HepG2 (cell line): ENCODE results near the gene MAMDC2. TPM values are rescaled to one million over a fixed set of nuclear protein-coding genes. Genes with fewer than 3 reads are reported as not detected.

Experiments used
- ATAC-seq: fragments of 200-7000 bp; cut with Tn5 transposase; 3 replicates; pipeline ENCODE4 v1.9.1; 2020; ENCODE audit warnings: mild to moderate bottlenecking, moderate library complexity
- BruUV-seq: library from RNA; stranded (reverse); fragments of 400-500 nt; replicated peaks from 2 replicates; lab custom pipeline; 2021; lab: Mats Ljungman, UMichigan
- CTCF ChIA-PET: fragments of 300-600 bp; formaldehyde crosslinking; extraction: SDS; loops from one replicate; lab custom pipeline; 2021; ENCODE audit warnings: low total read pairs, inconsistent platforms, low intra/inter-chr PET ratio; lab: Yijun Ruan, JAX
- POLR2A ChIA-PET: fragments of 350-600 bp; sonication (Branson Sonifier 250); formaldehyde crosslinking; loops from one replicate; lab custom pipeline; 2020; ENCODE audit warnings: antibody characterized with exemption, inconsistent platforms; lab: Yijun Ruan, JAX
- DNase-seq: peaks from one replicate; pipeline ENCODE4 v3.0.0-alpha.2; 2015; ENCODE audit warnings: low spot score
- FAIRE-seq: peaks from 3 replicates; lab custom pipeline; 2011; peaks lifted over from hg19 to GRCh38; lab: Jason Lieb, UNC
- H2AFZ ChIP-seq: one replicate; pipeline ENCODE4 v1.6.1; 2011; ENCODE audit warnings: low read length, inconsistent platforms
- H3K27ac ChIP-seq: fragments of 300-600 bp; 3 replicates; pipeline ENCODE4 v1.8.0; 2011; ENCODE audit warnings: mixed run types, mild to moderate bottlenecking, mixed read lengths, low read length, inconsistent platforms; ENCODE audit not compliant: insufficient read depth; ENCODE audit errors: extremely low read length
- H3K27me3 ChIP-seq, 2 experiments: fragments of 200-600 bp in 1 of 2; 2 replicates in 1 of 2; 3 replicates in 1 of 2; pipeline versions ENCODE4 v1.6.0 to v1.8.0; 2011; ENCODE audit warnings: low read length in 2 of 2, mild to moderate bottlenecking in 2 of 2, moderate library complexity in 2 of 2, inconsistent platforms in 1 of 2; ENCODE audit not compliant: insufficient read depth in 2 of 2, control insufficient read depth in 1 of 2
- H3K36me3 ChIP-seq, 2 experiments: fragments of 200-600 bp in 1 of 2; replicated peaks in 1 of 2; 2 replicates in 1 of 2; 3 replicates in 1 of 2; pipeline versions ENCODE4 v1.5.1 to v1.8.0; 2011; ENCODE audit warnings: low read length in 2 of 2, inconsistent platforms in 1 of 2; ENCODE audit not compliant: insufficient read depth in 2 of 2, control insufficient read depth in 1 of 2
- H3K4me1 ChIP-seq: 2 replicates; pipeline ENCODE4 v1.5.1; 2012; ENCODE audit warnings: low read length, inconsistent platforms; ENCODE audit not compliant: insufficient read depth
- H3K4me2 ChIP-seq: 2 replicates; pipeline ENCODE4 v1.6.0; 2011; ENCODE audit warnings: low read depth, low read length, inconsistent platforms
- H3K4me3 ChIP-seq, 3 experiments: fragments of 200-600 bp in 1 of 3; sonication (generic), shearing (Covaris generic) in 1 of 3; replicated peaks in 1 of 3; 2 replicates each; pipeline ENCODE4 v1.5.1; 2011 to 2016; ENCODE audit warnings: low read length in 3 of 3, inconsistent platforms in 2 of 3, low read depth in 2 of 3, mild to moderate bottlenecking in 2 of 3, control low read depth in 1 of 3, mixed read lengths in 1 of 3; ENCODE audit not compliant: insufficient read depth in 1 of 3
- H3K79me2 ChIP-seq: one replicate; pipeline ENCODE4 v1.6.1; 2011; ENCODE audit warnings: low read length, inconsistent platforms; ENCODE audit not compliant: insufficient read depth
- H3K9ac ChIP-seq: 2 replicates; pipeline ENCODE4 v1.6.0; 2011; ENCODE audit warnings: mild to moderate bottlenecking, low read depth, low read length, inconsistent platforms; ENCODE audit not compliant: insufficient read depth
- H3K9me3 ChIP-seq: 2 replicates; pipeline ENCODE4 v1.5.1; 2012; ENCODE audit warnings: mild to moderate bottlenecking, low read length
- H4K20me1 ChIP-seq: 2 replicates; pipeline ENCODE4 v1.6.0; 2011; ENCODE audit warnings: inconsistent platforms, mild to moderate bottlenecking, low read length, moderate library complexity; ENCODE audit not compliant: insufficient read depth
- FLYWCH1 ChIP-seq: sonication (generic); formaldehyde crosslinking; IDR thresholded peaks from 2 replicates; pipeline ENCODE4 v1.8.1; 2023; ENCODE audit warnings: mild to moderate bottlenecking, missing genetic modification reagents
- NFIB ChIP-seq: sonication (generic); formaldehyde crosslinking; IDR thresholded peaks from 2 replicates; pipeline ENCODE4 v1.9.0; 2021; ENCODE audit warnings: missing genetic modification reagents, mild to moderate bottlenecking, borderline replicate concordance
- PAWR ChIP-seq: sonication (generic); formaldehyde crosslinking; IDR thresholded peaks from 2 replicates; pipeline ENCODE4 v1.4.0; 2020; ENCODE audit warnings: missing genetic modification reagents, mild to moderate bottlenecking, borderline replicate concordance
- RFX1 ChIP-seq: fragments of 450-650 bp; IDR thresholded peaks from 2 replicates; pipeline ENCODE4 v1.6.1; 2017
- SETDB1 ChIP-seq: sonication (generic); formaldehyde crosslinking; IDR thresholded peaks from 2 replicates; pipeline ENCODE4 v1.5.1; 2020; ENCODE audit warnings: missing genetic modification reagents, mild to moderate bottlenecking, borderline replicate concordance
- ZNF264 ChIP-seq: sonication (generic); formaldehyde crosslinking; IDR thresholded peaks from 2 replicates; pipeline ENCODE4 v1.4.0; 2020; ENCODE audit warnings: missing genetic modification reagents
- ZNF460 ChIP-seq: sonication (generic); formaldehyde crosslinking; IDR thresholded peaks from 2 replicates; pipeline ENCODE4 v1.5.1; 2020; ENCODE audit warnings: missing genetic modification reagents, mild to moderate bottlenecking, borderline replicate concordance
- ZNF510 ChIP-seq: sonication (generic); formaldehyde crosslinking; IDR thresholded peaks from 2 replicates; pipeline ENCODE4 v1.4.0; 2020; ENCODE audit warnings: low read depth, mild to moderate bottlenecking, missing genetic modification reagents
- ZNF558 ChIP-seq: sonication (generic); formaldehyde crosslinking; IDR thresholded peaks from 2 replicates; pipeline ENCODE4 v1.9.0; 2022; ENCODE audit warnings: mild to moderate bottlenecking, missing genetic modification reagents, borderline replicate concordance
- ZNF841 ChIP-seq: sonication (generic); formaldehyde crosslinking; IDR thresholded peaks from 2 replicates; pipeline ENCODE4 v1.8.1; 2023; ENCODE audit warnings: missing genetic modification reagents, borderline replicate concordance
- WGBS: methylation state at CpG from one replicate; pipeline ENCODE4 v1.1.6; 2017; ENCODE audit warnings: low lambda C conversion rate; 5-methylcytosine and 5-hydroxymethylcytosine counted together
- in situ Hi-C: cut with HindIII; loops from 2 replicates; pipeline ENCODE4 v1.10.0; 2017; ENCODE audit warnings: low pct_unique_long_range_greater_than_20kb; ENCODE audit not compliant: extremely low pct_ligation_motif_present
- intact Hi-C: fragments of 100-400 bp; cut with micrococcal nuclease; formaldehyde crosslinking; loops from one replicate; pipeline ENCODE4 v1.10.0; 2022; ENCODE audit not compliant: unreplicated experiment
- polyA plus RNA-seq, 8 experiments: library from polyadenylated mRNA; depleted of rRNA in 3 of 8; stranded (reverse) in 7 of 8; unstranded in 1 of 8; fragments of >200 nt; fragmentation: Illumina TruSeq in 4 of 8; extraction: Trizol in 4 of 8; gene quantifications; 2 replicates each; pipeline versions ENCODE4 v1.2.1 to v1.2.3, GENCODE V29; 2011 to 2016; ENCODE audit warnings: low read depth in 4 of 8, missing spikeins in 1 of 8, mixed read lengths in 1 of 8; ENCODE audit not compliant: insufficient read depth in 1 of 8
- total RNA-seq, 5 experiments: library from RNA; depleted of rRNA; stranded (reverse); fragments of >200 nt; fragmentation: Illumina TruSeq; extraction: Trizol; gene quantifications; 2 replicates each; pipeline ENCODE4 v1.2.3, GENCODE V29; 2016; ENCODE audit warnings: low read depth in 1 of 5
- TF ChIP-seq, protein P1 (sequence below): IDR thresholded peaks from 2 replicates; pipeline ENCODE4 v1.6.1; 2016; ENCODE audit warnings: missing genetic modification reagents, missing compliant biosample characterization
- TF ChIP-seq, protein P2 (sequence below): sonication (generic); formaldehyde crosslinking; IDR thresholded peaks from 2 replicates; pipeline ENCODE4 v1.4.0; 2020; ENCODE audit warnings: missing genetic modification reagents, borderline replicate concordance
- TF ChIP-seq, protein P3 (sequence below): sonication (generic); formaldehyde crosslinking; IDR thresholded peaks from 2 replicates; pipeline ENCODE4 v1.9.0; 2021; ENCODE audit warnings: missing genetic modification reagents, borderline replicate concordance

The MAMDC2 gene
- total and polyA plus RNA-seq, 2 of the 13 experiments (the other 11 are each of a cell fraction or from before 2014, with no cell fraction given), result not detected

DNA sequence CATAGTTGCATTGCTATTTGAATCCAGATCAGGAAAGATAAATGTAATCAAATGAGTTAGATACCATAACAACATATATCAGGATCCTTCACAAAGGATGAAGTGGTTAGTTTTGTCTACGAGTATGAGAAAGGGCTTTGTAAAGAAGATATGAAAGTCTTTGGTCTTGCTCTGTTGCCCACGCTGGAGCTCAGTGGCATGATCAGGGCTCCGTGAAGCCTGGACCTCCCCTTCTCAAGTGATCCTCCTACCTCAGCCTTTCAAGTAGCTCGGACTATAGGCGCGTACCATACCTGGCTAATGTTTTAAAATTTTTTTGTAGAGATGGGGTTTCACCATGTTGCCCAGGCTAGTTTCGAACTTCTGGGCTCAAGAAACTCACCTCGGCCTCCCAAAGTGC is 217.0 kb downstream of the MAMDC2 start:
- no peak for ATAC-seq
- H3K4me1 ChIP-seq, result peaks cover 57% of the 10 kb centered on the region
- FAIRE-seq, result no peak
- H2AFZ ChIP-seq, result no peak overlapping the region
- peak overlapping the region; percentile 98 for H3K9ac ChIP-seq
- in situ Hi-C loops, result loop anchor here (10.0 kb wide), 1 partner anchor 154 kb away; the partner anchor contains the start of gene KLF9
- H3K79me2 ChIP-seq, result peaks cover 66% of the 10 kb centered on the region
- TF ChIP-seq ZNF460 (CRISPR knock-in tag) (no peak), ZNF558 (CRISPR knock-in tag) (no peak), ZNF841 (CRISPR knock-in tag) (no peak)
- 95% methylated on average over 8 of the region's 8 CpGs for WGBS
- ChIA-PET POLR2A (no interaction called here), CTCF (no interaction called here)
- H3K4me2 ChIP-seq, result peak overlapping the region; percentile 75
- peak overlapping the region; percentile 96 for H3K27ac ChIP-seq
- H3K9me3 ChIP-seq, result no peaks in the 10 kb centered on the region
- no peak for DNase-seq
- intact Hi-C loops, result no loop called here
- H3K27me3 ChIP-seq, result no peaks in the 10 kb centered on the region; a peak in 2 of 5 replicates
- peak overlapping the region; percentile 84 to 99 (median 95) for H3K4me3 ChIP-seq
- no TSS peak for BruUV-seq
- peaks cover 26% of the 10 kb centered on the region; the same call in 1 of the 2 replicates for H4K20me1 ChIP-seq
- H3K36me3 ChIP-seq, result peaks cover 0 to 21% of the 10 kb centered on the region in 2 experiments; a peak in 3 of 5 replicates

DNA sequence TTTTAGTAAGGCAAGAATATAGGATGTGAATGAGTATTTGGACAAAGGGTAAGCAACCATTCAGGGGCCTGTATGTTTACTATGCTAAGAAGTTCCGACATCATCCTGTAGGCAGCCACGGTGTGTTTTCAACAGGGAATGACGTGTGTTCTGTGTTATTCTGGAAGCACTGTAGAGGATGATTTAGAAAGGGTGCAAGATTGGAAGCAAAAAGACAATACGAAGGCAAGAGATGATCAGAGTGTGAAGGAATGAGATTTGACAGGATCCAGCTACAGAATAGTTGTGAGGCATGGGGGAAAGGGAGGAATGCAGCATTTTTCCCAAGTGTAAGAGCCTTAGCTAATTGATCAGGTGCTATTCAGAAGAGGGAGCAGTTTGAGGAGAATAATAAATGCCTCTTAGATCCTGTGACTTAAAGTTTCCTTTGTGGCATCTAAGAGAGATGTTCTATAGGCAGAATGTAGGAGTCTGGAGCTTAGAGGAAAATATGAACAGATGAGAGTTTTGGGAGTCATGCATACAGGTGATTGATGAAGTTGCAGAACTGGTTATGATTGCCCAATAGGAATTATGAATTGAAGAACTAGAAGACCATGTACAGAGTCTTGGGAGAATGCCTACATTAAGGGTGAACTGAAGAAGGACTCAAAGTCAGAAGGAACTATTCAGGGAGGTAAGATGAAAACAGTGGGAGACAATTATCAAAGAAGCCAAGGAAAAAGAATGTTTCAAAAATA is 217.7 kb downstream of the MAMDC2 start:
- ATAC-seq (no peak), DNase-seq (no peak), FAIRE-seq (no peak)
- no peak overlapping the region for H2AFZ ChIP-seq
- H3K4me1 ChIP-seq, result peaks cover 50% of the 10 kb centered on the region
- ChIA-PET POLR2A (no interaction called here), CTCF (no interaction called here)
- no peaks in the 10 kb centered on the region for H3K9me3 ChIP-seq
- H3K27me3 ChIP-seq, result no peaks in the 10 kb centered on the region; a peak in 2 of 5 replicates
- intact Hi-C loops, result no loop called here
- no peak overlapping the region for H3K27ac ChIP-seq
- BruUV-seq, result no TSS peak
- in situ Hi-C loops, result loop anchor here (10.0 kb wide), 1 partner anchor 154 kb away; the partner anchor contains the start of gene KLF9
- H3K4me2 ChIP-seq, result peak overlapping the region; percentile 75
- H3K4me3 ChIP-seq, result 0 out of 6 replicates have a peak overlapping the region, but pooled peaks of 1 of the 3 experiments have one; percentile 7
- peaks cover 26% of the 10 kb centered on the region; the same call in 1 of the 2 replicates for H4K20me1 ChIP-seq
- 66% methylated on average over 4 of the region's 4 CpGs for WGBS
- H3K36me3 ChIP-seq, result peaks cover 0 to 24% of the 10 kb centered on the region in 2 experiments; a peak in 3 of 5 replicates
- H3K79me2 ChIP-seq, result peaks cover 68% of the 10 kb centered on the region
- no peak overlapping the region for H3K9ac ChIP-seq
- TF ChIP-seq RFX1 (no peak), NFIB (CRISPR knock-in tag) (no peak), ZNF264 (CRISPR knock-in tag) (no peak), ZNF510 (CRISPR knock-in tag) (no peak), PAWR (CRISPR knock-in tag) (no peak), SETDB1 (CRISPR knock-in tag) (no peak), FLYWCH1 (CRISPR knock-in tag) (no peak)
- TF ChIP-seq, protein P1, sequence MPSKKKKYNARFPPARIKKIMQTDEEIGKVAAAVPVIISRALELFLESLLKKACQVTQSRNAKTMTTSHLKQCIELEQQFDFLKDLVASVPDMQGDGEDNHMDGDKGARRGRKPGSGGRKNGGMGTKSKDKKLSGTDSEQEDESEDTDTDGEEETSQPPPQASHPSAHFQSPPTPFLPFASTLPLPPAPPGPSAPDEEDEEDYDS (CRISPR knock-in tag), result no peak
- TF ChIP-seq, protein P2, sequence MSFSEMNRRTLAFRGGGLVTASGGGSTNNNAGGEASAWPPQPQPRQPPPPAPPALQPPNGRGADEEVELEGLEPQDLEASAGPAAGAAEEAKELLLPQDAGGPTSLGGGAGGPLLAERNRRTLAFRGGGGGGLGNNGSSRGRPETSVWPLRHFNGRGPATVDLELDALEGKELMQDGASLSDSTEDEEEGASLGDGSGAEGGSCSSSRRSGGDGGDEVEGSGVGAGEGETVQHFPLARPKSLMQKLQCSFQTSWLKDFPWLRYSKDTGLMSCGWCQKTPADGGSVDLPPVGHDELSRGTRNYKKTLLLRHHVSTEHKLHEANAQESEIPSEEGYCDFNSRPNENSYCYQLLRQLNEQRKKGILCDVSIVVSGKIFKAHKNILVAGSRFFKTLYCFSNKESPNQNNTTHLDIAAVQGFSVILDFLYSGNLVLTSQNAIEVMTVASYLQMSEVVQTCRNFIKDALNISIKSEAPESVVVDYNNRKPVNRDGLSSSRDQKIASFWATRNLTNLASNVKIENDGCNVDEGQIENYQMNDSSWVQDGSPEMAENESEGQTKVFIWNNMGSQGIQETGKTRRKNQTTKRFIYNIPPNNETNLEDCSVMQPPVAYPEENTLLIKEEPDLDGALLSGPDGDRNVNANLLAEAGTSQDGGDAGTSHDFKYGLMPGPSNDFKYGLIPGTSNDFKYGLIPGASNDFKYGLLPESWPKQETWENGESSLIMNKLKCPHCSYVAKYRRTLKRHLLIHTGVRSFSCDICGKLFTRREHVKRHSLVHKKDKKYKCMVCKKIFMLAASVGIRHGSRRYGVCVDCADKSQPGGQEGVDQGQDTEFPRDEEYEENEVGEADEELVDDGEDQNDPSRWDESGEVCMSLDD (CRISPR knock-in tag), result no peak
- TF ChIP-seq, protein P3, sequence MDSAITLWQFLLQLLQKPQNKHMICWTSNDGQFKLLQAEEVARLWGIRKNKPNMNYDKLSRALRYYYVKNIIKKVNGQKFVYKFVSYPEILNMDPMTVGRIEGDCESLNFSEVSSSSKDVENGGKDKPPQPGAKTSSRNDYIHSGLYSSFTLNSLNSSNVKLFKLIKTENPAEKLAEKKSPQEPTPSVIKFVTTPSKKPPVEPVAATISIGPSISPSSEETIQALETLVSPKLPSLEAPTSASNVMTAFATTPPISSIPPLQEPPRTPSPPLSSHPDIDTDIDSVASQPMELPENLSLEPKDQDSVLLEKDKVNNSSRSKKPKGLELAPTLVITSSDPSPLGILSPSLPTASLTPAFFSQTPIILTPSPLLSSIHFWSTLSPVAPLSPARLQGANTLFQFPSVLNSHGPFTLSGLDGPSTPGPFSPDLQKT (CRISPR knock-in tag), result no peak
